ENCODE results near the gene GALNT10. TPM values are rescaled to one million over a fixed set of nuclear protein-coding genes. Genes with fewer than 3 reads are reported as not detected.

Gene GALNT10
- polyA plus RNA-seq, 1 of the 3 experiments (the other 2 are of a cell fraction) = 56.3 TPM

DNA sequence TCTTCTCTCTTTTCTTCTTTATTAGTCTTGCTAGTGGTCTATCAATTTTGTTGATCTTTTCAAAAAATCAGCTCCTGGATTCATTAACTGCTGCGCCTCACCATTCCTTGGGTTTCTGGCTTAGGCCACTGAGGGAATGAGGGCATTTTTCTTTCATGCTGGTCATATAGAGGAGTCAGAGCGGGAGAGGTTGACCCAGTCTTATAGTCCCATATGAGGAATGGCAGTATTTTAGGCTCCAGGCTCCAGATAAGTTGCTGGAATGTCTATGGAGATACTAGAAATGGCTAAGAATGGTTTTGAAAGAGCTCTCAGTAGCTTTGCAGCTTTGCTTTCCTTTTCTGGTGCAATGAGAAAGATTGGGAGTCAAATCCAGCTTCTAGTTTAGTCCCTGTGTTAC lies 58.2 kb downstream of the GALNT10 start:
- H3K4me3 ChIP-seq (ENCODE audit: low read depth in 2 of 2, low read length in 1 of 2) = no peak overlapping the region
- no peak for TF ChIP-seq MEF2A (IDR thresholded peaks at IDR 0.05; ENCODE audit: borderline replicate concordance, low read depth)
- TF ChIP-seq, protein P1, sequence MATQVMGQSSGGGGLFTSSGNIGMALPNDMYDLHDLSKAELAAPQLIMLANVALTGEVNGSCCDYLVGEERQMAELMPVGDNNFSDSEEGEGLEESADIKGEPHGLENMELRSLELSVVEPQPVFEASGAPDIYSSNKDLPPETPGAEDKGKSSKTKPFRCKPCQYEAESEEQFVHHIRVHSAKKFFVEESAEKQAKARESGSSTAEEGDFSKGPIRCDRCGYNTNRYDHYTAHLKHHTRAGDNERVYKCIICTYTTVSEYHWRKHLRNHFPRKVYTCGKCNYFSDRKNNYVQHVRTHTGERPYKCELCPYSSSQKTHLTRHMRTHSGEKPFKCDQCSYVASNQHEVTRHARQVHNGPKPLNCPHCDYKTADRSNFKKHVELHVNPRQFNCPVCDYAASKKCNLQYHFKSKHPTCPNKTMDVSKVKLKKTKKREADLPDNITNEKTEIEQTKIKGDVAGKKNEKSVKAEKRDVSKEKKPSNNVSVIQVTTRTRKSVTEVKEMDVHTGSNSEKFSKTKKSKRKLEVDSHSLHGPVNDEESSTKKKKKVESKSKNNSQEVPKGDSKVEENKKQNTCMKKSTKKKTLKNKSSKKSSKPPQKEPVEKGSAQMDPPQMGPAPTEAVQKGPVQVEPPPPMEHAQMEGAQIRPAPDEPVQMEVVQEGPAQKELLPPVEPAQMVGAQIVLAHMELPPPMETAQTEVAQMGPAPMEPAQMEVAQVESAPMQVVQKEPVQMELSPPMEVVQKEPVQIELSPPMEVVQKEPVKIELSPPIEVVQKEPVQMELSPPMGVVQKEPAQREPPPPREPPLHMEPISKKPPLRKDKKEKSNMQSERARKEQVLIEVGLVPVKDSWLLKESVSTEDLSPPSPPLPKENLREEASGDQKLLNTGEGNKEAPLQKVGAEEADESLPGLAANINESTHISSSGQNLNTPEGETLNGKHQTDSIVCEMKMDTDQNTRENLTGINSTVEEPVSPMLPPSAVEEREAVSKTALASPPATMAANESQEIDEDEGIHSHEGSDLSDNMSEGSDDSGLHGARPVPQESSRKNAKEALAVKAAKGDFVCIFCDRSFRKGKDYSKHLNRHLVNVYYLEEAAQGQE (IDR thresholded peaks at IDR 0.05; ENCODE audit: low read depth, low read length) = no peak
- TF ChIP-seq EZH2phosphoT487 (IDR thresholded peaks at IDR 0.05; ENCODE audit: borderline replicate concordance, low read depth) = no peak
- TF ChIP-seq, protein P2, sequence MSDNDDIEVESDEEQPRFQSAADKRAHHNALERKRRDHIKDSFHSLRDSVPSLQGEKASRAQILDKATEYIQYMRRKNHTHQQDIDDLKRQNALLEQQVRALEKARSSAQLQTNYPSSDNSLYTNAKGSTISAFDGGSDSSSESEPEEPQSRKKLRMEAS (IDR thresholded peaks at IDR 0.05; ENCODE audit: low read depth) = no peak
- TF ChIP-seq, protein P3, sequence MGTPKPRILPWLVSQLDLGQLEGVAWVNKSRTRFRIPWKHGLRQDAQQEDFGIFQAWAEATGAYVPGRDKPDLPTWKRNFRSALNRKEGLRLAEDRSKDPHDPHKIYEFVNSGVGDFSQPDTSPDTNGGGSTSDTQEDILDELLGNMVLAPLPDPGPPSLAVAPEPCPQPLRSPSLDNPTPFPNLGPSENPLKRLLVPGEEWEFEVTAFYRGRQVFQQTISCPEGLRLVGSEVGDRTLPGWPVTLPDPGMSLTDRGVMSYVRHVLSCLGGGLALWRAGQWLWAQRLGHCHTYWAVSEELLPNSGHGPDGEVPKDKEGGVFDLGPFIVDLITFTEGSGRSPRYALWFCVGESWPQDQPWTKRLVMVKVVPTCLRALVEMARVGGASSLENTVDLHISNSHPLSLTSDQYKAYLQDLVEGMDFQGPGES (IDR thresholded peaks at IDR 0.05; ENCODE audit: low read depth, low read length) = no peak
- TF ChIP-seq, protein P4, sequence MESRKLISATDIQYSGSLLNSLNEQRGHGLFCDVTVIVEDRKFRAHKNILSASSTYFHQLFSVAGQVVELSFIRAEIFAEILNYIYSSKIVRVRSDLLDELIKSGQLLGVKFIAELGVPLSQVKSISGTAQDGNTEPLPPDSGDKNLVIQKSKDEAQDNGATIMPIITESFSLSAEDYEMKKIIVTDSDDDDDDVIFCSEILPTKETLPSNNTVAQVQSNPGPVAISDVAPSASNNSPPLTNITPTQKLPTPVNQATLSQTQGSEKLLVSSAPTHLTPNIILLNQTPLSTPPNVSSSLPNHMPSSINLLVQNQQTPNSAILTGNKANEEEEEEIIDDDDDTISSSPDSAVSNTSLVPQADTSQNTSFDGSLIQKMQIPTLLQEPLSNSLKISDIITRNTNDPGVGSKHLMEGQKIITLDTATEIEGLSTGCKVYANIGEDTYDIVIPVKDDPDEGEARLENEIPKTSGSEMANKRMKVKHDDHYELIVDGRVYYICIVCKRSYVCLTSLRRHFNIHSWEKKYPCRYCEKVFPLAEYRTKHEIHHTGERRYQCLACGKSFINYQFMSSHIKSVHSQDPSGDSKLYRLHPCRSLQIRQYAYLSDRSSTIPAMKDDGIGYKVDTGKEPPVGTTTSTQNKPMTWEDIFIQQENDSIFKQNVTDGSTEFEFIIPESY (IDR thresholded peaks at IDR 0.05; ENCODE audit: borderline replicate concordance, low read depth) = no peak
- TF ChIP-seq GATA2 (CRISPR knock-in tag; IDR thresholded peaks at IDR 0.05) = no peak
- no peak for TF ChIP-seq CHD2 (IDR thresholded peaks at IDR 0.05; ENCODE audit: low read length, partially characterized antibody)
- no peak for TF ChIP-seq RCOR1 (IDR thresholded peaks at IDR 0.05; ENCODE audit: low read length)
- TF ChIP-seq, protein P5, sequence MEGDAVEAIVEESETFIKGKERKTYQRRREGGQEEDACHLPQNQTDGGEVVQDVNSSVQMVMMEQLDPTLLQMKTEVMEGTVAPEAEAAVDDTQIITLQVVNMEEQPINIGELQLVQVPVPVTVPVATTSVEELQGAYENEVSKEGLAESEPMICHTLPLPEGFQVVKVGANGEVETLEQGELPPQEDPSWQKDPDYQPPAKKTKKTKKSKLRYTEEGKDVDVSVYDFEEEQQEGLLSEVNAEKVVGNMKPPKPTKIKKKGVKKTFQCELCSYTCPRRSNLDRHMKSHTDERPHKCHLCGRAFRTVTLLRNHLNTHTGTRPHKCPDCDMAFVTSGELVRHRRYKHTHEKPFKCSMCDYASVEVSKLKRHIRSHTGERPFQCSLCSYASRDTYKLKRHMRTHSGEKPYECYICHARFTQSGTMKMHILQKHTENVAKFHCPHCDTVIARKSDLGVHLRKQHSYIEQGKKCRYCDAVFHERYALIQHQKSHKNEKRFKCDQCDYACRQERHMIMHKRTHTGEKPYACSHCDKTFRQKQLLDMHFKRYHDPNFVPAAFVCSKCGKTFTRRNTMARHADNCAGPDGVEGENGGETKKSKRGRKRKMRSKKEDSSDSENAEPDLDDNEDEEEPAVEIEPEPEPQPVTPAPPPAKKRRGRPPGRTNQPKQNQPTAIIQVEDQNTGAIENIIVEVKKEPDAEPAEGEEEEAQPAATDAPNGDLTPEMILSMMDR (IDR thresholded peaks at IDR 0.05) = no peak
- no peak for TF ChIP-seq MXI1 (IDR thresholded peaks at IDR 0.05; ENCODE audit: low read depth, low read length)
- no peak for TF ChIP-seq RXRA (IDR thresholded peaks at IDR 0.05; ENCODE audit: borderline replicate concordance, low read depth)
- no peak for TF ChIP-seq SIN3A (IDR thresholded peaks at IDR 0.05; ENCODE audit: borderline replicate concordance, low read depth, low read length)
- H3K36me3 ChIP-seq (replicated peaks in 1 of 2; ENCODE audit: control insufficient read depth in 1 of 2, insufficient read depth in 2 of 2, low read length in 1 of 2) = peaks cover 0 to 13% of the 10 kb centered on the region in 2 experiments
- H2AFZ ChIP-seq (ENCODE audit: low read depth) = no peak overlapping the region
- H3F3A ChIP-seq (replicated peaks; ENCODE audit: insufficient read depth) = no peaks in the 10 kb centered on the region
- CTCF ChIA-PET = no interaction called here
- no peak overlapping the region for H3K9ac ChIP-seq
- POLR2A ChIA-PET = no interaction called here
- no peaks in the 10 kb centered on the region for H3K27me3 ChIP-seq (ENCODE audit: insufficient read depth)
- no peak overlapping the region for H3K27ac ChIP-seq (ENCODE audit: low read depth in 2 of 2, low read length in 1 of 2)
- no peak overlapping the region for H3K4me2 ChIP-seq
- H3K9me2 ChIP-seq = no peaks in the 10 kb centered on the region
- H4K20me1 ChIP-seq (ENCODE audit: insufficient read depth) = 0 out of 2 replicates have a peak, but pooled peaks cover 3% of the 10 kb centered on the region
- H3K9me3 ChIP-seq = 0 out of 2 replicates have a peak, but pooled peaks cover 3% of the 10 kb centered on the region
- H3K79me2 ChIP-seq (ENCODE audit: insufficient read depth) = peaks cover 91% of the 10 kb centered on the region
- 79% methylated on average over 2 of the region's 2 CpGs for WGBS (ENCODE audit: low lambda C conversion rate)
- DNase-seq = no peak
- H3K4me1 ChIP-seq (ENCODE audit: control insufficient read depth in 1 of 2, insufficient read depth in 2 of 2, low read depth in 1 of 2, low read length in 1 of 2) = peaks cover 0 to 3% of the 10 kb centered on the region in 2 experiments; a peak in 3 of 4 replicates
